Body of pancreas (tissue), 4 donors: ENCODE measurements around the gene S100A12.

Experiments
- CTCF ChIP-seq, 7 experiments: fragments of 450-650 bp in 4 of 7; fragments of 200-600 bp in 3 of 7; sonication (generic) in 3 of 7; IDR thresholded peaks; one replicate each; pipeline ENCODE4 v1.5.1; 2016 to 2019; ENCODE audit warnings: antibody characterized with exemption in 7 of 7
- POLR2A ChIP-seq, 3 donors: fragments of 450-650 bp; IDR thresholded peaks; one replicate each; pipeline ENCODE4 v1.6.1; 2016; ENCODE audit warnings: antibody characterized with exemption in 3 of 3, mild to moderate bottlenecking in 2 of 3

DNA sequence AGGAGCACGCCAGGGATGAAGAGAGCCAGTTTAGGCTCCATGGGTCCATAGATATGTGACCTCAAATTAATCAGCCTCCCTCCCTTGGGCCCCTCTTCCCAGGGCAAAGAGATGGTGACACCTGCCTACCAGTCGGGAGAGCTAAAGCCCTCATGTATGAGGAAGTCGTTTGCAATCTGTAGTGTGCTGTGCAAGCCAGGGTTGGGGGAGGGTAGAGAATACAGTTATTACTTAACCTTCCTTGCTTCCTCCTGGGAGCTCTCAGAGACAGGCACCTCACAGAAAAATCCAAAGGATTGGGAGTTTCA lies 30.7 kb downstream of the S100A12 start:
- TF ChIP-seq CTCF (IDR thresholded peaks at IDR 0.05) (no peak), POLR2A (IDR thresholded peaks at IDR 0.05) (no peak)
